SKM-1 treated with dmso at 0.1 percent for 144 hours (cell line): ENCODE data around the gene MPRIP.

Source experiments
- DNase-seq: peaks from one replicate; lab custom pipeline; 2025; ENCODE audit not compliant: unreplicated experiment; lab: John Stamatoyannopoulos, UW

MPRIP gene

GRCh38 chr17:17161121-17161520 is 118.9 kb downstream of the MPRIP start:
- DNase-seq: no peak

- no peak for DNase-seq
Observed at GRCh38 chr17:17161759-17162158, 119.5 kb downstream of the MPRIP start.

GRCh38 chr17:17164156-17164555 is 121.9 kb downstream of the MPRIP start:
- DNase-seq: no peak

- DNase-seq: no peak
Observed at GRCh38 chr17:17164676-17165075, 122.4 kb downstream of the MPRIP start.

GRCh38 chr17:17165666-17166308 is 123.5 kb downstream of the MPRIP start:
- no peak for DNase-seq

- no peak for DNase-seq
Observed at GRCh38 chr17:17166446-17166845, 124.2 kb downstream of the MPRIP start.

GRCh38 chr17:17167356-17167755 is 125.1 kb downstream of the MPRIP start:
- no peak for DNase-seq

GRCh38 chr17:17167986-17168385 is 125.7 kb downstream of the MPRIP start:
- DNase-seq: no peak

- DNase-seq: no peak
Observed at GRCh38 chr17:17168401-17168800, 126.1 kb downstream of the MPRIP start.

- no peak for DNase-seq
Observed at GRCh38 chr17:17169396-17169795, 127.1 kb downstream of the MPRIP start.

GRCh38 chr17:17170346-17170985 is 128.2 kb downstream of the MPRIP start:
- DNase-seq: no peak

- no peak for DNase-seq
Observed at GRCh38 chr17:17171186-17171585, 128.9 kb downstream of the MPRIP start.

GRCh38 chr17:17172001-17172939 is 130.0 kb downstream of the MPRIP start:
- no peak for DNase-seq

- DNase-seq: no peak
Observed at GRCh38 chr17:17172990-17173389, 130.7 kb downstream of the MPRIP start.

- DNase-seq: no peak
Observed at GRCh38 chr17:17173921-17174320, 131.7 kb downstream of the MPRIP start.

- DNase-seq: no peak
Observed at GRCh38 chr17:17175340-17175739, 133.1 kb downstream of the MPRIP start.

GRCh38 chr17:17175917-17176316 is 133.7 kb downstream of the MPRIP start:
- DNase-seq: no peak

GRCh38 chr17:17176341-17176740 is 134.1 kb downstream of the MPRIP start:
- DNase-seq: no peak

GRCh38 chr17:17177176-17177575 is 134.9 kb downstream of the MPRIP start:
- no peak for DNase-seq

GRCh38 chr17:17179371-17179827 is 137.1 kb downstream of the MPRIP start:
- no peak for DNase-seq

GRCh38 chr17:17180141-17180603 is 137.9 kb downstream of the MPRIP start:
- no peak for DNase-seq
